ENCODE measurements around the gene MKLN1.
"Not testable (repeated sequence)": the region's sequence is repeated elsewhere in the genome, so short reads cannot be mapped to it uniquely, and the experiment has no call there.

Gene MKLN1

GRCh38 chr7:131328377-131329175 lies 900 bp downstream of the MKLN1 start:
- peak; percentile 24 for ATAC-seq

GRCh38 chr7:131329176-131329570 lies 1.5 kb downstream of the MKLN1 start:
- ATAC-seq, result no peak

More at GRCh38 chr7:131328377-131329175, 900 bp downstream of the MKLN1 start:
- TF ChIP-seq TCF4 (CRISPR knock-in tag; IDR thresholded peaks at IDR 0.05; ENCODE audit: borderline replicate concordance) (peak; percentile 33; the same call in 1 of the 2 replicates), PPARA (CRISPR knock-in tag; IDR thresholded peaks at IDR 0.05; ENCODE audit: borderline replicate concordance) (no peak), TOX (CRISPR knock-in tag; IDR thresholded peaks at IDR 0.05; ENCODE audit: borderline replicate concordance) (no peak), TSHZ2 (CRISPR knock-in tag; IDR thresholded peaks at IDR 0.05) (no peak), BACH2 (CRISPR knock-in tag; IDR thresholded peaks at IDR 0.05; ENCODE audit: borderline replicate concordance) (no peak), ZNF70 (CRISPR knock-in tag; IDR thresholded peaks at IDR 0.05) (0 out of 2 replicates have a peak, but pooled peaks have one; percentile 7), ARNTL (CRISPR knock-in tag; IDR thresholded peaks at IDR 0.05; ENCODE audit: borderline replicate concordance, low read depth) (no peak), POU6F1 (CRISPR knock-in tag; IDR thresholded peaks at IDR 0.05; ENCODE audit: borderline replicate concordance, low read depth) (no peak), GLIS3 (CRISPR knock-in tag; IDR thresholded peaks at IDR 0.05) (no peak)

GRCh38 chr7:131330299-131330698 lies 2.6 kb downstream of the MKLN1 start:
- TF ChIP-seq ZNF8 (CRISPR knock-in tag; IDR thresholded peaks at IDR 0.05) (no peak), PATZ1 (CRISPR knock-in tag; IDR thresholded peaks at IDR 0.05; ENCODE audit: borderline replicate concordance) (no peak)
- no peak for ATAC-seq

More at GRCh38 chr7:131329176-131329570, 1.5 kb downstream of the MKLN1 start:
- no peak for TF ChIP-seq ISL1 (CRISPR knock-in tag; IDR thresholded peaks at IDR 0.05)
- no peak for TF ChIP-seq ZC3H10 (CRISPR knock-in tag; IDR thresholded peaks at IDR 0.05)
- no peak for TF ChIP-seq GLIS3 (CRISPR knock-in tag; IDR thresholded peaks at IDR 0.05)
- no peak for TF ChIP-seq CSDC2 (CRISPR knock-in tag; IDR thresholded peaks at IDR 0.05)

GRCh38 chr7:131331806-131332205 lies 4.1 kb downstream of the MKLN1 start:
- TF ChIP-seq SNAI2 (CRISPR knock-in tag; IDR thresholded peaks at IDR 0.05), result no peak
- TF ChIP-seq GLIS3 (CRISPR knock-in tag; IDR thresholded peaks at IDR 0.05), result no peak
- TF ChIP-seq TSHZ2 (CRISPR knock-in tag; IDR thresholded peaks at IDR 0.05), result no peak
- no peak for TF ChIP-seq ZNF8 (CRISPR knock-in tag; IDR thresholded peaks at IDR 0.05)
- TF ChIP-seq ARNTL (CRISPR knock-in tag; IDR thresholded peaks at IDR 0.05; ENCODE audit: borderline replicate concordance, low read depth), result no peak
- TF ChIP-seq PPARA (CRISPR knock-in tag; IDR thresholded peaks at IDR 0.05; ENCODE audit: borderline replicate concordance), result no peak
- TF ChIP-seq POU6F1 (CRISPR knock-in tag; IDR thresholded peaks at IDR 0.05; ENCODE audit: borderline replicate concordance, low read depth), result no peak
- TF ChIP-seq CSDC2 (CRISPR knock-in tag; IDR thresholded peaks at IDR 0.05), result no peak
- no peak for TF ChIP-seq ZC3H10 (CRISPR knock-in tag; IDR thresholded peaks at IDR 0.05)
- no peak for TF ChIP-seq ZFP30 (CRISPR knock-in tag; IDR thresholded peaks at IDR 0.05)
- no peak for TF ChIP-seq ISL1 (CRISPR knock-in tag; IDR thresholded peaks at IDR 0.05)
- no peak for TF ChIP-seq BACH2 (CRISPR knock-in tag; IDR thresholded peaks at IDR 0.05; ENCODE audit: borderline replicate concordance)
- TF ChIP-seq ZFP3 (CRISPR knock-in tag; IDR thresholded peaks at IDR 0.05), result no peak
- no peak for ATAC-seq

- not testable (repeated sequence) for ATAC-seq
Observed at GRCh38 chr7:131332729-131333128, 5.1 kb downstream of the MKLN1 start.

Measured in SK-N-SH treated with all-trans-retinoic acid at 6 μM for 48 hours (cell line).